ENCODE results near the gene TPX2. TPM values are rescaled to one million over a fixed set of nuclear protein-coding genes. Genes with fewer than 3 reads are reported as not detected.

The TPX2 gene
- total and polyA plus RNA-seq, 2 donors (not counting 1 experiment from before 2014, with no cell fraction given): 0.30 to 0.31 TPM

GRCh38 chr20:31829731-31830130, 90.6 kb downstream of the TPX2 start:
- POLR2A ChIA-PET: no interaction called here
- Histone ChIP-seq H3K36me3 (replicated peaks in 1 of 2; ENCODE audit: control extremely low read depth in 1 of 2, control insufficient read depth in 1 of 2, extremely low read depth in 1 of 2, insufficient read depth in 2 of 2, low read length in 1 of 2) (no peaks in the 10 kb centered on the region), H3K27me3 (replicated peaks in 1 of 4; ENCODE audit: control extremely low read depth in 1 of 4, control insufficient read depth in 3 of 4, insufficient read depth in 4 of 4, low read length in 3 of 4) (no peaks in the 10 kb centered on the region), H3K27ac (ENCODE audit: low read length in 2 of 2) (no peak overlapping the region), H3K4me1 (ENCODE audit: control insufficient read depth in 2 of 2, insufficient read depth in 2 of 2, low read length in 2 of 2) (no peaks in the 10 kb centered on the region), H2AFZ (ENCODE audit: insufficient read depth, low read depth, low read length, poor library complexity, severe bottlenecking) (no peak overlapping the region), H3K9me3 (ENCODE audit: control extremely low read depth in 1 of 3, control insufficient read depth in 2 of 3, insufficient read depth in 1 of 3, low read length in 2 of 3) (no peaks in the 10 kb centered on the region), H3K9ac (ENCODE audit: low read length) (no peak overlapping the region), H4K20me1 (ENCODE audit: control insufficient read depth, insufficient read depth, low read length, poor library complexity, severe bottlenecking) (no peaks in the 10 kb centered on the region), H3K4me3 (ENCODE audit: control extremely low read depth in 1 of 5, extremely low read depth in 1 of 5, insufficient read depth in 1 of 5, low read depth in 2 of 5, low read length in 4 of 5) (no peak overlapping the region), H3K79me2 (ENCODE audit: control insufficient read depth, insufficient read depth, low read length) (no peaks in the 10 kb centered on the region), H3K4me2 (replicated peaks; ENCODE audit: low read depth, low read length, poor library complexity, severe bottlenecking) (no peak overlapping the region)
- 49% methylated on average over 4 of the region's 6 CpGs for WGBS (ENCODE audit: insufficient coverage)
- ATAC-seq (ENCODE audit: low read depth): no peak
- intact Hi-C loops (cut with micrococcal nuclease): no loop called here
- TF ChIP-seq EZH2 (IDR thresholded peaks at IDR 0.05; ENCODE audit: borderline replicate concordance, insufficient read depth, low read depth, low read length, poor library complexity, severe bottlenecking) (no peak), CTCF (IDR thresholded peaks at IDR 0.05) (no peak)
- H3K4me1 Mint-ChIP-seq: peaks cover 4% of the 10 kb centered on the region
- DNase-seq: no peak
- no peaks in the 10 kb centered on the region for H3K9me3 Mint-ChIP-seq (ENCODE audit: insufficient read depth)
- H3K4me3 Mint-ChIP-seq: no peak overlapping the region
- CTCF ChIA-PET: interaction anchor here (0.9 to 1.4 kb wide), 3 partner anchors 13 to 46 kb away, joined by 3 to 6 read pairs (median 3); no protein-coding TSS in a partner anchor
- no peak overlapping the region for H3K27ac Mint-ChIP-seq
- no peaks in the 10 kb centered on the region for H3K27me3 Mint-ChIP-seq

DNA sequence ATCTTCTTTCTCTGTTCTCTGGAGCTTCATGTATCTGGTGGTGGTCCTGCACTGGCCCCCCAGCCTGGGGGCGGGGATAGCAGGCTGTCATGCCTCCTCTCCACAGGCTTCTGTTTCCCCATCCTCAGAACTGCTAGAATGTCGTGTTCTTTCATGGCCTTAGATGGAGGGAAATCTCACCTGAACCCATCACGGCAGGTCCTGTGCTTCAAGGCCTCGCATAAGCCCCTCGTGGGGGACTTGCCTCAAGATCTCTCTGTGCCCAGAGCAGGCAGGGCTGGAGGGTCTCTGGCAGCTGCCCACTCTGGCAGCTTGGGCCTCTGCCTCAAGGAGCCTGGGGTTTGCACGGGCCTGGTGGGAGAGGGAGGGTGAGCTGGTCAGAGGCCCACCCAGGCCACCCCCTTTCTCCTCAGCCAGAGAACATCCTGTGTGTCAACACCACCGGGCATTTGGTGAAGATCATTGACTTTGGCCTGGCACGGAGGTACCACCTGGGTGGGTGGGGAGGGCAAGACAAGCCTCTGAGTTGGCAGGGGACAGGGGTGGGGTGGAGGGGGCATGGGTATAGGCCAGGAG, 91.4 kb downstream of the TPX2 start:
- no peak for DNase-seq
- no peak overlapping the region for H3K4me2 ChIP-seq (replicated peaks; ENCODE audit: low read depth, low read length, poor library complexity, severe bottlenecking)
- peaks cover 4% of the 10 kb centered on the region for H3K4me1 Mint-ChIP-seq
- no peak for ATAC-seq (ENCODE audit: low read depth)
- WGBS (ENCODE audit: insufficient coverage): 89% methylated on average over 4 of the region's 8 CpGs
- H3K4me3 ChIP-seq (ENCODE audit: control extremely low read depth in 1 of 5, extremely low read depth in 1 of 5, insufficient read depth in 1 of 5, low read depth in 2 of 5, low read length in 4 of 5): no peak overlapping the region
- no peaks in the 10 kb centered on the region for H3K9me3 Mint-ChIP-seq (ENCODE audit: insufficient read depth)
- TF ChIP-seq EZH2 (IDR thresholded peaks at IDR 0.05; ENCODE audit: borderline replicate concordance, insufficient read depth, low read depth, low read length, poor library complexity, severe bottlenecking): no peak
- TF ChIP-seq CTCF (IDR thresholded peaks at IDR 0.05): no peak
- no peaks in the 10 kb centered on the region for H3K27me3 ChIP-seq (replicated peaks in 1 of 4; ENCODE audit: control extremely low read depth in 1 of 4, control insufficient read depth in 3 of 4, insufficient read depth in 4 of 4, low read length in 3 of 4)
- H3K27me3 Mint-ChIP-seq: no peaks in the 10 kb centered on the region
- no peaks in the 10 kb centered on the region for H4K20me1 ChIP-seq (ENCODE audit: control insufficient read depth, insufficient read depth, low read length, poor library complexity, severe bottlenecking)
- no peak overlapping the region for H3K4me3 Mint-ChIP-seq
- no peaks in the 10 kb centered on the region for H3K4me1 ChIP-seq (ENCODE audit: control insufficient read depth in 2 of 2, insufficient read depth in 2 of 2, low read length in 2 of 2)
- intact Hi-C loops (cut with micrococcal nuclease): no loop called here
- ChIA-PET CTCF (interaction anchor here (0.9 to 1.4 kb wide), 3 partner anchors 13 to 46 kb away, joined by 3 to 6 read pairs (median 3); no protein-coding TSS in a partner anchor), POLR2A (no interaction called here)
- H3K9me3 ChIP-seq (ENCODE audit: control extremely low read depth in 1 of 3, control insufficient read depth in 2 of 3, insufficient read depth in 1 of 3, low read length in 2 of 3): no peaks in the 10 kb centered on the region
- H3K79me2 ChIP-seq (ENCODE audit: control insufficient read depth, insufficient read depth, low read length): no peaks in the 10 kb centered on the region
- H2AFZ ChIP-seq (ENCODE audit: insufficient read depth, low read depth, low read length, poor library complexity, severe bottlenecking): no peak overlapping the region
- H3K36me3 ChIP-seq (replicated peaks in 1 of 2; ENCODE audit: control extremely low read depth in 1 of 2, control insufficient read depth in 1 of 2, extremely low read depth in 1 of 2, insufficient read depth in 2 of 2, low read length in 1 of 2): no peaks in the 10 kb centered on the region
- no peak overlapping the region for H3K9ac ChIP-seq (ENCODE audit: low read length)
- no peak overlapping the region for H3K27ac Mint-ChIP-seq
- H3K27ac ChIP-seq (ENCODE audit: low read length in 2 of 2): no peak overlapping the region

All from B cell (primary cell).